Gastroesophageal sphincter (tissue), 4 donors: ENCODE measurements around the gene LRRC36. TPM values are rescaled to one million over a fixed set of nuclear protein-coding genes. Genes with fewer than 3 reads are reported as not detected.
A peak's percentile ranks its signal among the peaks of the same experiment; 100 is the strongest.
"Not testable (repeated sequence)": the region's sequence is repeated elsewhere in the genome, so short reads cannot be mapped to it uniquely, and the experiment has no call there.

Source experiments
- ATAC-seq: fragments of 150-250 bp; one replicate; pipeline ENCODE4 v1.9.1; 2016; ENCODE audit warnings: mild to moderate bottlenecking, moderate library complexity
- H3K27ac ChIP-seq, 4 donors: fragments of 200-600 bp; sonication (generic) in 3 of 4; 1 replicate in 3 of 4; 2 replicates in 1 of 4; pipeline ENCODE4 v1.5.1; 2016 to 2019
- H3K27me3 ChIP-seq: fragments of 200-600 bp; sonication (generic); one replicate; pipeline ENCODE4 v1.5.1; 2019
- H3K36me3 ChIP-seq, 2 donors: fragments of 200-600 bp; sonication (generic); one replicate each; pipeline ENCODE4 v1.5.1; 2019; ENCODE audit warnings: control low read depth in 1 of 2
- H3K4me1 ChIP-seq, 3 donors: fragments of 200-600 bp; sonication (generic); 1 replicate in 2 of 3; 2 replicates in 1 of 3; pipeline ENCODE4 v1.5.1; 2016 to 2019; ENCODE audit warnings: control low read depth in 2 of 3
- H3K4me3 ChIP-seq, 2 donors: fragments of 200-600 bp; sonication (generic); one replicate each; pipeline ENCODE4 v1.5.1; 2019; ENCODE audit warnings: mild to moderate bottlenecking in 1 of 2, moderate library complexity in 1 of 2
- H3K9me3 ChIP-seq, 3 donors: fragments of 200-600 bp; sonication (generic); one replicate each; pipeline ENCODE4 v1.5.1; 2017 to 2019; ENCODE audit warnings: control low read depth in 2 of 3
- EP300 ChIP-seq: sonication (generic); formaldehyde crosslinking; IDR thresholded peaks from one replicate; pipeline ENCODE4 v1.6.1; 2017; ENCODE audit warnings: antibody characterized with exemption, mild to moderate bottlenecking
- POLR2A ChIP-seq, 2 donors: fragments of 450-650 bp; IDR thresholded peaks; one replicate each; pipeline ENCODE4 v1.6.1; 2017; ENCODE audit warnings: antibody characterized with exemption in 2 of 2, mild to moderate bottlenecking in 2 of 2, moderate library complexity in 1 of 2
- POLR2AphosphoS5 ChIP-seq: sonication (generic); formaldehyde crosslinking; IDR thresholded peaks from one replicate; pipeline ENCODE4 v1.6.1; 2017; ENCODE audit warnings: antibody characterized with exemption
- WGBS, 2 donors: methylation state at CpG; one replicate each; pipeline ENCODE4 v1.1.5; 2018; ENCODE audit warnings: low coverage in 1 of 2; 5-methylcytosine and 5-hydroxymethylcytosine counted together
- total RNA-seq, 4 donors: library from RNA; depleted of rRNA; stranded (reverse); fragments of >200 nt; gene quantifications; one replicate each; pipeline ENCODE4 v1.1.0, GENCODE V29; 2016
- TF ChIP-seq, protein P1 (sequence below), 4 experiments: fragments of 200-600 bp in 2 of 4; fragments of 450-650 bp in 2 of 4; sonication (generic) in 1 of 4; IDR thresholded peaks; one replicate each; pipeline ENCODE4 v1.5.1; 2017 to 2019; ENCODE audit warnings: antibody characterized with exemption in 4 of 4, mild to moderate bottlenecking in 2 of 4, moderate library complexity in 2 of 4

The LRRC36 gene
- total RNA-seq, 4 donors from 2014 or later: 0.27 TPM; not detected in 3

DNA sequence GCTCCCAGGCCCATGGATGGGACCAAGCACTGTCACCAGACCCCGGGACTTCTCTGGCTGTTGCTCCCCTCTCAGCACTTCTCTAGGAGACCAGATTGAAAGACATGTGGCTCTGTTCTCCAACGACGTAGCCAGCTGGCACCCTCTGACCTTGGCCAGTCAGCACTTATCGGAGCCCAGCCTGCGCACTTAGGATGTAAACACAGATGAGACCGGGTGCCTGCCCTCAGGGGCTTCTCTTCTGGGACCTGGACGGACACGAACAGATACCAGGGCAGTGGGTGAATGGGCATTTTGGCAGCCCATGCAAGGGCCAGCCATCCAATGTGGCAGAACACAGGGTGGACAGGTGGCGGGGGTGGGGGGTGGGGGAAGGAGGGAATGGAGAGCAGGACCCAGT lies 83.0 kb downstream of the LRRC36 start:
- no peaks in the 10 kb centered on the region for H3K27me3 ChIP-seq
- no peak overlapping the region for H3K27ac ChIP-seq
- TF ChIP-seq POLR2A (IDR thresholded peaks at IDR 0.05) (no peak), EP300 (no peak), POLR2AphosphoS5 (no peak)
- TF ChIP-seq, protein P1, sequence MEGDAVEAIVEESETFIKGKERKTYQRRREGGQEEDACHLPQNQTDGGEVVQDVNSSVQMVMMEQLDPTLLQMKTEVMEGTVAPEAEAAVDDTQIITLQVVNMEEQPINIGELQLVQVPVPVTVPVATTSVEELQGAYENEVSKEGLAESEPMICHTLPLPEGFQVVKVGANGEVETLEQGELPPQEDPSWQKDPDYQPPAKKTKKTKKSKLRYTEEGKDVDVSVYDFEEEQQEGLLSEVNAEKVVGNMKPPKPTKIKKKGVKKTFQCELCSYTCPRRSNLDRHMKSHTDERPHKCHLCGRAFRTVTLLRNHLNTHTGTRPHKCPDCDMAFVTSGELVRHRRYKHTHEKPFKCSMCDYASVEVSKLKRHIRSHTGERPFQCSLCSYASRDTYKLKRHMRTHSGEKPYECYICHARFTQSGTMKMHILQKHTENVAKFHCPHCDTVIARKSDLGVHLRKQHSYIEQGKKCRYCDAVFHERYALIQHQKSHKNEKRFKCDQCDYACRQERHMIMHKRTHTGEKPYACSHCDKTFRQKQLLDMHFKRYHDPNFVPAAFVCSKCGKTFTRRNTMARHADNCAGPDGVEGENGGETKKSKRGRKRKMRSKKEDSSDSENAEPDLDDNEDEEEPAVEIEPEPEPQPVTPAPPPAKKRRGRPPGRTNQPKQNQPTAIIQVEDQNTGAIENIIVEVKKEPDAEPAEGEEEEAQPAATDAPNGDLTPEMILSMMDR (IDR thresholded peaks at IDR 0.05): no peak
- H3K9me3 ChIP-seq: no peaks in the 10 kb centered on the region
- peaks cover 0 to 12% of the 10 kb centered on the region in 2 donors for H3K36me3 ChIP-seq
- no peak overlapping the region for H3K4me3 ChIP-seq
- ATAC-seq: no peak
- WGBS, 2 donors: 83% methylated on average over 1 of the region's 9 CpGs; no CpG with 5 or more reads in 1 of the 2 donors
- H3K4me1 ChIP-seq: peaks cover 0 to 25% (median 11%) of the 10 kb centered on the region in 3 donors

DNA sequence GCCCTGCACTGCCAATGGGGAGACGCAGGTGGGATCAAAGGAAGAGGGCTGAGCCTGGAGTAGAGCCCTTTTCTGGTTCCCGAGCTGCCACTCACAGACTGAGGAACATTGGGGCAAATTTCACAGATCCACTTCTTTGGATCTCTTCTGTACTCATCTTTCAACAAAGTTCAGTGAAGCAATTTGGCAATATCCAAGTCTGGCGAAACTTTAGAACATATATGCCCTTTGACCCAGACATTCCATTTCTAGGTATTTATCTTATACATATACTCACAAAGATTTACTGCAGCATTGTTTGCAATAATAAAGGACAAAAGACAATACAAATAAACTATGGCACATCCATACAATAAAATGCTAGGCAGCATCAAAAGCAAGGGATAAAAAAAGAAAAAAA lies 84.7 kb downstream of the LRRC36 start:
- TF ChIP-seq, protein P1 (IDR thresholded peaks at IDR 0.05): no peak
- TF ChIP-seq POLR2A (IDR thresholded peaks at IDR 0.05) (no peak), POLR2AphosphoS5 (no peak), EP300 (no peak)
- H3K36me3 ChIP-seq: peaks cover 0 to 6% of the 10 kb centered on the region in 2 donors
- no peak for ATAC-seq
- 80 to 92% methylated on average over 3 of the region's 3 CpGs for WGBS, 2 donors
- no peak overlapping the region for H3K27ac ChIP-seq
- no peaks in the 10 kb centered on the region for H3K9me3 ChIP-seq
- H3K4me1 ChIP-seq: peaks cover 0 to 30% (median 10%) of the 10 kb centered on the region in 3 donors
- H3K27me3 ChIP-seq: no peaks in the 10 kb centered on the region
- no peak overlapping the region for H3K4me3 ChIP-seq

DNA sequence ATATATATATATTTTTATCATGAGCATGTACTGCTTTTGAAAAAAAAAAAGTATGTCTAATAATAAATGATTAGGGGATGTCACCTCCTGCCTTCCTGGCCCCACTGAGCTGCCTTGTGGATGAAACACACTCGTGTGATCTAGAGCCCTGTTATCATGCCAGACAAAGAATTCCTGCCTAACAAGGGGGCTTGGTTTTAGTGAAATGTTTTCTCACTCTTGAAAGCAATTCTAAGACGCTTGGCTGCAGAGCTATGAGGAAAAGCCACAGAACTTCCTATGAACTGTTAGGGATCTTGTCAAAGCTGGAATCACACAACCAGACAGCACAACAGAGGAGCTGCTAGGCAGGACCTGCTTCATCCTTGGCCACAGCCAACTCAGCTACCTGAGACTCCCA lies 85.7 kb downstream of the LRRC36 start:
- ATAC-seq: no peak
- Histone ChIP-seq H3K27ac (no peak overlapping the region), H3K36me3 (peaks cover 0 to 6% of the 10 kb centered on the region in 2 donors), H3K27me3 (no peaks in the 10 kb centered on the region), H3K9me3 (no peaks in the 10 kb centered on the region), H3K4me1 (peaks cover 0 to 29% (median 9%) of the 10 kb centered on the region in 3 donors), H3K4me3 (no peak overlapping the region)
- no peak for TF ChIP-seq POLR2AphosphoS5
- WGBS, 2 donors: 36 to 61% methylated on average over 2 of the region's 2 CpGs

DNA sequence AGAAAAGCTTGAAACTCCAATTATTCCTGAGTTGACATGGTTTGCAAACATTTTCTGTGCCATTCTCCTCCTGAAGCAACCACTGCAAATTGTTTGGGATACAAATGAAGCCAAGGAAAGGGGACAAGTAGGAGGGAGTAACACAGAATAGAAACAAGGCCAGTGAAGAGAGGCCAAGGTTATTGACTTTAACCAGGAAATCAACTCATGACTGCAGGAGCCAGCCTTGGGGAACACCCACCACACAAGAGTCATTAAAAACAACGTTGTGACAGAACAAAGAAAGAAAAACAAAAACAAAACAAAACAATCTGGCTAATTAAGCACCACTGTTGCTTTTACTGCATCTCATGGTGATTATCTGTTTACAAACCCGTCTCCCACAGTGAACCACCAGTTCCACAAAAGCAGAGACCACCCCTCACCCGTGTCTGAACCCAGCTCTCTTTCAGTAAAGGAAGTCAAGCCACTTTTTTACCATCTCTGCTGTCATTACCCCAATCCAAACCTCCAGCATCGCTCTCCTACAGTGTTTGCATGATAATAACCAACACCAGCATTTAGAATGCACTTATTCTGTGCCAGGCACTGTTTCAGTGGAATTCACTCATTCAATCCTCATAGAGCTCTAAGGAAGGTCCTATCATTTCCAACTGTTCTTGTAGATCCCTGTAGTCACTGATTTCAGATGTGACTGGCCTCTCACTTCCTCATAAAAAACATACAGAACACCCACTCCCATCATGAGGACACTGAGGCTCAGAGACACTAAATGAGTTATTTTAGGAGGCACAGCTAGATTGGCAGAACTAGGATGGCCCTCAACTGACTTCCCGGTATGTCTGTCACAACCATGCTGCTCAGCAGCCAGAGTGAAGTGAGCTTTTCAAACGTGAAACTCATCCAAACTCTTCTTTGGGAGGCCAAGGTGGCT lies 87.6 kb downstream of the LRRC36 start:
- no peaks in the 10 kb centered on the region for H3K9me3 ChIP-seq
- no peaks in the 10 kb centered on the region for H3K27me3 ChIP-seq
- H3K4me3 ChIP-seq: no peak overlapping the region
- TF ChIP-seq, protein P1 (IDR thresholded peaks at IDR 0.05): no peak
- no peak for TF ChIP-seq POLR2A (IDR thresholded peaks at IDR 0.05)
- no peak for TF ChIP-seq POLR2AphosphoS5
- no peak for TF ChIP-seq EP300
- H3K27ac ChIP-seq: peak overlapping the region in 1 of 4 donors; percentile 86
- ATAC-seq: no peak
- H3K4me1 ChIP-seq: peaks cover 0 to 29% (median 6%) of the 10 kb centered on the region in 3 donors
- H3K36me3 ChIP-seq: peaks cover 0 to 2% of the 10 kb centered on the region in 2 donors
- 47 to 67% methylated on average over 4 to 5 of the region's 6 CpGs for WGBS, 2 donors

DNA sequence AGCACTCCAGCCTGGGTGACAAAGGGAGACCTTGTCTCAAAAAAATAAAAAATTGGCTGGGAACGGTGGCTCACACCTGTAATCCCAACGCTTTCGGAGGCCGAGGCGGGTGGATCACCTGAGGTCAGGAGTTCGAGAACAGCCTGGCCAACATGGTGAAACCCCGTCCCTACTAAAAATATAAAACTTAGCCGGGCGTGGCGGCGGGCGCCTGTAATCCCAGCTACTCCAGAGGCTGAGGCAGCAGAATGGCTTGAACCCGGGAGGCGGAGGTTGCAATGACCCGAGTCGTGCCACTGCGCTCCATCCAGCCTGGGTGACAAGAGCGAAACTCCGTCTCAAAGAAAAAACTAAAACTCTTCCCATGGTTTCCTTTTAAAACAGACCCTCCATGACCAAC lies 88.8 kb downstream of the LRRC36 start:
- not testable (repeated sequence) for H3K9me3 ChIP-seq, H3K27me3 ChIP-seq, ATAC-seq, H3K36me3 ChIP-seq
- whole genome bisulfite sequencing, 2 donors: 30 to 92% methylated on average over 2 of the region's 19 CpGs
- peak overlapping the region; percentile 89 for H3K4me3 ChIP-seq
- peaks cover 0 to 29% (median 6%) of the 10 kb centered on the region in 3 donors for H3K4me1 ChIP-seq
- peak overlapping the region; percentile 53 to 89 (median 86) for H3K27ac ChIP-seq
